Measurements from ENCODE around the gene MS4A6A.

MS4A6A gene

DNA sequence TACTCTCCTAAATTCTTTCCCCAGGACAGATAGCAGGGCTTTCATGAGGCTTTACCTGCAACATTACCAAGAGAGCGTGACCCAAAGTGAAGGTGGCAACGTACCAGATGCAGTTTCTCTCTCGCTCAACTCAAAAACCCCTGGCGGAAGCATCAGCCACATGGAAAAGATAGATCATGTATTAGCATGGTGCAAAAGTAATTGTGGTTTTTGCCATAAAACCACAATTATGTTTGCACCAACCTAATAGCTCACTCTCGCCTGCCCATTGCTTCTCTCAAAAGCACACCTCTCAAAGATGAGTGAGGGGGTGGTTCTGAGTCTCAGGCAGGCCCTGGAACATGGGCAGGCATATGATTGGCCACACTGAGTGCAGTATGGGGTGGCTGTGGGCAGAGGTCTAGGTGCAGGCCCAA lies 7.0 kb downstream of the MS4A6A start:
- TF ChIP-seq CTCF (IDR thresholded peaks at IDR 0.05; ENCODE audit: low read depth, low read length, missing control alignments), result no peak
- no peak overlapping the region for H3K4me3 ChIP-seq (ENCODE audit: low read depth, low read length)
- DNase-seq (ENCODE audit: low read depth), result no peak

- TF ChIP-seq CTCF (IDR thresholded peaks at IDR 0.05; ENCODE audit: low read depth, low read length, missing control alignments), result no peak
- DNase-seq (ENCODE audit: low read depth), result no peak
- no peak overlapping the region for H3K4me3 ChIP-seq (ENCODE audit: low read depth, low read length)
These were observed 10.9 kb downstream of the MS4A6A start for GRCh38 chr11:60172011-60172410.

DNA sequence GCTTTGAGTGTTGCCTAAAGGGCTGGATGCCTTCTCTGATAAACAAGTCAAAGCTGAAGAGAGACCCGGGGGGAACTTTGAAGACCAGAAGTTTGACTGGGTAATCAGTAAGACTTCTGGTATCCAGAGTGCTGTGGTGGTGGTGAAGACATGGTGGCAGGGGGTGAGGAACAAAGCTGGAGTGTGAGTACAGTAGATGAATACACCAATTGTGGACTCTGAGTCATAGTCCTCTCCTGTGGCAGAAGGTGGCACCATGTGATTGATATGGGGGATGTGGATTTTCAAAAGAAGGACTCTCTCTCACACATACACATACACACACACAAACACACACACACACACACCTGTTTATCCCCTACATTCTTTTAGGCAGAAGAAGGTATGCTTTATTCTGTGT lies 12.3 kb downstream of the MS4A6A start:
- no peak for DNase-seq (ENCODE audit: low read depth)
- no peak overlapping the region for H3K4me3 ChIP-seq (ENCODE audit: low read depth, low read length)
- no peak for TF ChIP-seq CTCF (IDR thresholded peaks at IDR 0.05; ENCODE audit: low read depth, low read length, missing control alignments)

DNA sequence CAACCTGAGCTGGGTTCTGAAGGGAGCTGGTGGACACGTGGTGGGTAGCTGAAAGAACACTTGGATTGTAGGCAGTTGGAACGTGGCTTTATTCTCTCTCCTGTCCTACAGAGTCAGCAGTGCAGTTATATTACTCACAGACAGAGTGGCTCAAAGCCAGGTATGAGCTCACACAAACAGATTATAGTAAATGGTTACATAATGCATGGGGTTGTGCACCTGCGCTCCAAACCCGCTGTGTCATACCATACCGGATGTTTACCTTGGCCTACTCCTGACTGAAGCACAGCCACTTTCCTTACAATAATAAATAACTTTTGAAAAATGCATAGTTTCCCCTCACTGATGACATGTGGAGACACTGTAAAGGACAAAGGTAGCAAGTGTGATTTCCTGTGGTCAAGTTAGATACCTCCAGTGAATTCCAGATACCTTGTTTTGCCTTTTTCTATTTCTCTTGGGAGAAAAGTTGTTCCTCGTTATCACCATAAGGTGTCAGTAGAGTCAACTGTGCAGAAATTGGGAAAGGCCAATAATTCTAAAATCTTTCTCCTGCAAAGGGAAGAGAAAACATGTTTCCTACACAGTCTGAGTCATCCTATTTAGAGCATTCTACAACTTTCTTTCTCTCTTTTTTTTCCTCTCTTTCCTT lies 13.5 kb downstream of the MS4A6A start:
- TF ChIP-seq CTCF (IDR thresholded peaks at IDR 0.05; ENCODE audit: low read depth, low read length, missing control alignments), result peak; percentile 47
- no peak overlapping the region for H3K4me3 ChIP-seq (ENCODE audit: low read depth, low read length)
- no peak for DNase-seq (ENCODE audit: low read depth)

DNA sequence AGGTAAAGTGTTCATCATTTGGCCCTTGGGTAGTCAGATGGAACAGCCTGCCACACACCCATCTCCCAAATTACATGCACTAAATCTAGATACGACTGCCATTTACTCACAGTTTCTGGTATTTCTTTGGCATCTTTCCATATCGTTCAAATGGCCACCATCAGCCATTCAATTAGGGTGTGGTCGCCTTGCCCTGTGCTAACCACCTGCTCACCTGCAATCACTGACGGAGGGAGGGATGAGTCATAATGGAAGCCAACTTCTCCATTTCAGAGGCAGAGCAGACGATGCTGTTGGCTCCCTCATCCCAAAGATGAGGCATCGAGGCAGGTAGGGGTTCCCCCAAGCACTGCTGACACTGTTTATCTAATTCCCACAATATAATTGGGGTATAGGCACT lies 14.6 kb downstream of the MS4A6A start:
- no peak for DNase-seq (ENCODE audit: low read depth)
- TF ChIP-seq CTCF (IDR thresholded peaks at IDR 0.05; ENCODE audit: low read depth, low read length, missing control alignments), result no peak

GRCh38 chr11:60165951-60166350 lies 16.9 kb downstream of the MS4A6A start:
- DNase-seq (ENCODE audit: low read depth), result no peak
- H3K4me3 ChIP-seq (ENCODE audit: low read depth, low read length), result no peak overlapping the region
- TF ChIP-seq CTCF (IDR thresholded peaks at IDR 0.05; ENCODE audit: low read depth, low read length, missing control alignments), result no peak

More for the DNA sequence above, 14.6 kb downstream of the MS4A6A start:
- H3K4me3 ChIP-seq (ENCODE audit: low read depth, low read length), result no peak overlapping the region

DNA sequence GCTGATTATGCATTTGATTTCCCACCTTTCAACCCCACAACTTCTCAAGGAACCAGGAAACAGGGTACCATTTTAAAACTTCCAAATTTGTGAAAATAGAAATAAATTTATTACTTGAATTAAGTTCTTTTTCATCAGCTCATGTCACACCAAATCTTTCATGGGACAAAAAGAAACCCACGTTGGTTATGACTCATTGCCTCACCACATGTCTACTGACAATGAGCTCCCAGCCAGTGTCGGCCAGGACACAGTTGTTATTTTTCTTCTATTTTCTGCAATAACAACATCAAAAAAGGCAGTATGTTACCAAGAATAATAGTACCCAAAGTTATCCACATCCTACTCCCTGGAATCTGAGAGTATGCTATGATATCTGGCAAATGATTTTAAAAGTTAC lies 17.3 kb downstream of the MS4A6A start:
- no peak for DNase-seq (ENCODE audit: low read depth)
- no peak for TF ChIP-seq CTCF (IDR thresholded peaks at IDR 0.05; ENCODE audit: low read depth, low read length, missing control alignments)
- no peak overlapping the region for H3K4me3 ChIP-seq (ENCODE audit: low read depth, low read length)
